ENCODE results near the gene VWC2.

- no peak for TF ChIP-seq GATA3 (IDR thresholded peaks at IDR 0.05; ENCODE audit: low read depth, low read length)
- TF ChIP-seq GATA2 (IDR thresholded peaks at IDR 0.05; ENCODE audit: low read depth, low read length), result no peak
Observed at GRCh38 chr7:49731836-49732235, 41.6 kb upstream of the VWC2 start.

Measured in SH-SY5Y (cell line).